ENCODE measurements around the gene ANO6. TPM values are rescaled to one million over a fixed set of nuclear protein-coding genes. Genes with fewer than 3 reads are reported as not detected.

Gene ANO6
- total RNA-seq, 1 experiment from 2014 or later = 51.4 TPM

DNA sequence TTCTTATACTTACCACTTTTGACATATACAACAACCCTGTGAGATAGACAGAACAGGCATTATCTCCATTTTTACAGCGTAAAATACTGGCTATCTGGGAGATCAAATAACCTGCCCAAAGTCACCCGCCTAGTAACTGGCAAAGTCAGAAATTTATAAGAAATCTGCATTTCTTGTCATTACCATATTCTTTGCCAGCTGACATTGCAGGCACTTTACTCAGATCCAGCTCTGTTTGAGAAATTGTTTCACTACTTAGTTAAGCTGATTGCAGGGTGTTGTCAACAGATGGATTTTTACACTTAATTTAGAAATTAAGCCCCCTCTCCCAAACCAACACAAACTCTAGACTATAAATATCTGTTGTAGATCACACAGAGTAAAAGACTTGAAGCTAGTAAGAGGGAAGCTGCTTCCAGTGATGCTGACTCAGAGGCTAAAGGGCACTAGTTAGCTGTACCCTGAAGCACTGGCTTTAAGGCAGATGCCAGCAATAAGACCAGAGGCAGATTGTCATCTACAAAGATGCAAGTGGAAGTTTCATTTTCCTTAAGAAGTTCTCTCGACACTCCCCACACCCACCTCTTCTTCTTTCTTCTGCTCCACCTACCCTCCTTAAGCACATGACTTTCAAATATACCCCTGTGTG lies 153.1 kb downstream of the ANO6 start:
- no TSS peak for BruUV-seq (replicated peaks)
- Histone ChIP-seq H3K9me2 (ENCODE audit: insufficient read depth) (no peaks in the 10 kb centered on the region), H3K4me2 (no peak overlapping the region), H3K9me3 (ENCODE audit: insufficient read depth, low read depth) (no peaks in the 10 kb centered on the region), H4K20me1 (ENCODE audit: insufficient read depth) (no peaks in the 10 kb centered on the region), H3K79me2 (ENCODE audit: low read depth) (no peaks in the 10 kb centered on the region), H3F3A (ENCODE audit: insufficient read depth, low read depth) (no peaks in the 10 kb centered on the region), H3K27ac (no peak overlapping the region), H3K4me1 (replicated peaks; ENCODE audit: insufficient read depth) (no peaks in the 10 kb centered on the region), H3K36me3 (ENCODE audit: low read depth) (peaks cover 26% of the 10 kb centered on the region), H3K4me3 (no peak overlapping the region), H3K27me3 (ENCODE audit: insufficient read depth, low read depth) (no peaks in the 10 kb centered on the region), H2AFZ (no peak overlapping the region)
- TF ChIP-seq EZH2 (IDR thresholded peaks at IDR 0.05; ENCODE audit: low read depth) = no peak
- TF ChIP-seq, protein P1, sequence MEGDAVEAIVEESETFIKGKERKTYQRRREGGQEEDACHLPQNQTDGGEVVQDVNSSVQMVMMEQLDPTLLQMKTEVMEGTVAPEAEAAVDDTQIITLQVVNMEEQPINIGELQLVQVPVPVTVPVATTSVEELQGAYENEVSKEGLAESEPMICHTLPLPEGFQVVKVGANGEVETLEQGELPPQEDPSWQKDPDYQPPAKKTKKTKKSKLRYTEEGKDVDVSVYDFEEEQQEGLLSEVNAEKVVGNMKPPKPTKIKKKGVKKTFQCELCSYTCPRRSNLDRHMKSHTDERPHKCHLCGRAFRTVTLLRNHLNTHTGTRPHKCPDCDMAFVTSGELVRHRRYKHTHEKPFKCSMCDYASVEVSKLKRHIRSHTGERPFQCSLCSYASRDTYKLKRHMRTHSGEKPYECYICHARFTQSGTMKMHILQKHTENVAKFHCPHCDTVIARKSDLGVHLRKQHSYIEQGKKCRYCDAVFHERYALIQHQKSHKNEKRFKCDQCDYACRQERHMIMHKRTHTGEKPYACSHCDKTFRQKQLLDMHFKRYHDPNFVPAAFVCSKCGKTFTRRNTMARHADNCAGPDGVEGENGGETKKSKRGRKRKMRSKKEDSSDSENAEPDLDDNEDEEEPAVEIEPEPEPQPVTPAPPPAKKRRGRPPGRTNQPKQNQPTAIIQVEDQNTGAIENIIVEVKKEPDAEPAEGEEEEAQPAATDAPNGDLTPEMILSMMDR (conservative IDR thresholded peaks at IDR 0.05) = no peak
- no peak for DNase-seq
- CTCF ChIA-PET = no interaction called here
- intact Hi-C loops (cut with micrococcal nuclease; ENCODE audit: unreplicated experiment) = no loop called here
- POLR2A ChIA-PET (ENCODE audit: unreplicated experiment) = no interaction called here

DNA sequence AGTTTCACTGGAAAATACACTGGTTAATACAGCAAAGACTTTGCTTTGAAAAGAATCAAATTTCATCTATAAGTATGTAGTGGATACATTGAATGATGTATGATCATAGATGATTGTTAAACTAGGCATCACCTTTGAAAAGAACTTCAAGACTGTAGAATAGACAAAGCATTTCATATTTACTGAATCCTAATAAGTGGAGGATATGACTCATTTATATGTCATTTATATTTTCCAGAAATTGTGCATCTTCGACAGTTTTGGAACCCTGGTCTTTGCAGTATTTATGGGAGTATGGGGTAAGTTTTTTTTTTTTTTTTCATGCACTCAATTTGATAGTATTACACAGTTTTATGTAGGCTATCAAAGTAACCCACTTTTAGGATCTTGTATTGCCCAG lies 161.9 kb downstream of the ANO6 start:
- TF ChIP-seq EZH2 (IDR thresholded peaks at IDR 0.05; ENCODE audit: low read depth) = no peak
- TF ChIP-seq, protein P1 (conservative IDR thresholded peaks at IDR 0.05) = no peak
- Histone ChIP-seq H2AFZ (no peak overlapping the region), H3K4me3 (no peak overlapping the region), H3K79me2 (ENCODE audit: low read depth) (no peaks in the 10 kb centered on the region), H3K36me3 (ENCODE audit: low read depth) (0 out of 2 replicates have a peak, but pooled peaks cover 2% of the 10 kb centered on the region), H3K9me3 (ENCODE audit: insufficient read depth, low read depth) (no peaks in the 10 kb centered on the region), H3K27me3 (ENCODE audit: insufficient read depth, low read depth) (no peaks in the 10 kb centered on the region), H4K20me1 (ENCODE audit: insufficient read depth) (no peaks in the 10 kb centered on the region), H3F3A (ENCODE audit: insufficient read depth, low read depth) (no peaks in the 10 kb centered on the region), H3K27ac (no peak overlapping the region), H3K4me1 (replicated peaks; ENCODE audit: insufficient read depth) (no peaks in the 10 kb centered on the region), H3K4me2 (no peak overlapping the region), H3K9me2 (ENCODE audit: insufficient read depth) (no peaks in the 10 kb centered on the region)
- ChIA-PET POLR2A (ENCODE audit: unreplicated experiment) (no interaction called here), CTCF (no interaction called here)
- BruUV-seq (replicated peaks) = no TSS peak
- intact Hi-C loops (cut with micrococcal nuclease; ENCODE audit: unreplicated experiment) = no loop called here
- DNase-seq = no peak

DNA sequence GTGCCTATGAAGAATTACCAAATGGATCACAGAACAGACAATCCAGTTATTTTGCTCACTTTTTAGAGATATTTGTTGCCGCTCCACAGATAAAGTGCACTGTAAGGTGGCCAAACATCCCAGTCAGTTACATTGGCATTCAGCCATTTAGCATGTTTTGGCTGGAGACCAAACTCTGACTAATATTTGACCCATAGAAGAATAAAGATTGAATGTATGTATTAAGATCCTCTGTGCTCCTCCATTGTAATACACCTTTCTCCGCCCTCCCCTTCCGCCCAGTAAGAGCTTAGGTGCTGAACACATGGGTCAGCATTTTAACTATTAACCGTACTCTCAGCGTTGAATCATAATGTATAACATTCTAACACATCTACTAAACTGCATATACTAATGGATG lies 163.4 kb downstream of the ANO6 start:
- no peaks in the 10 kb centered on the region for H3K9me3 ChIP-seq (ENCODE audit: insufficient read depth, low read depth)
- H3K4me3 ChIP-seq = no peak overlapping the region
- no peaks in the 10 kb centered on the region for H3K9me2 ChIP-seq (ENCODE audit: insufficient read depth)
- H2AFZ ChIP-seq = no peak overlapping the region
- peaks cover 9% of the 10 kb centered on the region; the same call in 1 of the 2 replicates for H3K36me3 ChIP-seq (ENCODE audit: low read depth)
- no peaks in the 10 kb centered on the region for H3K27me3 ChIP-seq (ENCODE audit: insufficient read depth, low read depth)
- TF ChIP-seq EZH2 (IDR thresholded peaks at IDR 0.05; ENCODE audit: low read depth) = no peak
- TF ChIP-seq, protein P1 (conservative IDR thresholded peaks at IDR 0.05) = no peak
- no peaks in the 10 kb centered on the region for H3K4me1 ChIP-seq (replicated peaks; ENCODE audit: insufficient read depth)
- intact Hi-C loops (cut with micrococcal nuclease; ENCODE audit: unreplicated experiment) = no loop called here
- POLR2A ChIA-PET (ENCODE audit: unreplicated experiment) = no interaction called here
- no peak overlapping the region for H3K4me2 ChIP-seq
- peak in 1 of 2 experiments; percentile 27 for DNase-seq
- no peaks in the 10 kb centered on the region for H3K79me2 ChIP-seq (ENCODE audit: low read depth)
- no peaks in the 10 kb centered on the region for H3F3A ChIP-seq (ENCODE audit: insufficient read depth, low read depth)
- BruUV-seq (replicated peaks) = no TSS peak
- no peak overlapping the region for H3K27ac ChIP-seq
- no peaks in the 10 kb centered on the region for H4K20me1 ChIP-seq (ENCODE audit: insufficient read depth)
- CTCF ChIA-PET = no interaction called here
